ENCODE results near the gene SNX5. TPM values are rescaled to one million over a fixed set of nuclear protein-coding genes. Genes with fewer than 3 reads are reported as not detected.

The SNX5 gene
- total and polyA plus RNA-seq, 2 of the 13 experiments (the other 11 are each of a cell fraction or from before 2014, with no cell fraction given) = 664 to 1,040 TPM

DNA sequence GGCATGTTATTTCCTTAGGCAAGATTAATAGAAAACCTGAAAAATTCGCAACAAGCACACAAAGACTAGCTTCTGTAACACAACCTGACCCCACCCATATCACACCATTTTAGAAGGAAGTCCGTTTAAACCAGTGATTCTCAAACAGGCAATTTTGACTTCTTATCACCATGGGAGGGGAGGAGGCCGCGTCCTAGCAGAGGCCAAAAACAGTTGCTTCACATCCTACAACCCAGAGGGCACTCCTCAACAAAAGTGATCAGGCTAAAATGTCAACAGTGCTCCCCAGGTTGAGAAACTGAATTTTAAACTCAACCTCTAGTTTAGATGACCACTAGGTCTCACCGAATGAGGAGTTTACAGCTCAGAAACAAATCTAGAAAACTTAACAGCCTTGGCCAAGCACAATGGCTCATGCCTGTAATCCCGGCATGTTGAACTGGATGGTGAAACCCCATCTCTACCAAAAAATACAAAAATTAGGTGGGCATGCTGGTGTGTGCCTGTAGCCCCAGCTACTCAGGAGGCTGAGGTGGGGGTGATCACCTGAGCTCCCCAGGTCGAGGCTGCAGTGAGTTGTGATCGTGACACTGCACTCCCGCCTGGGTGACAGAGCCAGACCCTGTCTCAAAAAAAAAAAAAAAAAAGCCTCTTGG, 3.4 kb downstream of the SNX5 start (continued):
- TF ChIP-seq, protein P1, sequence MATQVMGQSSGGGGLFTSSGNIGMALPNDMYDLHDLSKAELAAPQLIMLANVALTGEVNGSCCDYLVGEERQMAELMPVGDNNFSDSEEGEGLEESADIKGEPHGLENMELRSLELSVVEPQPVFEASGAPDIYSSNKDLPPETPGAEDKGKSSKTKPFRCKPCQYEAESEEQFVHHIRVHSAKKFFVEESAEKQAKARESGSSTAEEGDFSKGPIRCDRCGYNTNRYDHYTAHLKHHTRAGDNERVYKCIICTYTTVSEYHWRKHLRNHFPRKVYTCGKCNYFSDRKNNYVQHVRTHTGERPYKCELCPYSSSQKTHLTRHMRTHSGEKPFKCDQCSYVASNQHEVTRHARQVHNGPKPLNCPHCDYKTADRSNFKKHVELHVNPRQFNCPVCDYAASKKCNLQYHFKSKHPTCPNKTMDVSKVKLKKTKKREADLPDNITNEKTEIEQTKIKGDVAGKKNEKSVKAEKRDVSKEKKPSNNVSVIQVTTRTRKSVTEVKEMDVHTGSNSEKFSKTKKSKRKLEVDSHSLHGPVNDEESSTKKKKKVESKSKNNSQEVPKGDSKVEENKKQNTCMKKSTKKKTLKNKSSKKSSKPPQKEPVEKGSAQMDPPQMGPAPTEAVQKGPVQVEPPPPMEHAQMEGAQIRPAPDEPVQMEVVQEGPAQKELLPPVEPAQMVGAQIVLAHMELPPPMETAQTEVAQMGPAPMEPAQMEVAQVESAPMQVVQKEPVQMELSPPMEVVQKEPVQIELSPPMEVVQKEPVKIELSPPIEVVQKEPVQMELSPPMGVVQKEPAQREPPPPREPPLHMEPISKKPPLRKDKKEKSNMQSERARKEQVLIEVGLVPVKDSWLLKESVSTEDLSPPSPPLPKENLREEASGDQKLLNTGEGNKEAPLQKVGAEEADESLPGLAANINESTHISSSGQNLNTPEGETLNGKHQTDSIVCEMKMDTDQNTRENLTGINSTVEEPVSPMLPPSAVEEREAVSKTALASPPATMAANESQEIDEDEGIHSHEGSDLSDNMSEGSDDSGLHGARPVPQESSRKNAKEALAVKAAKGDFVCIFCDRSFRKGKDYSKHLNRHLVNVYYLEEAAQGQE (IDR thresholded peaks at IDR 0.05; ENCODE audit: borderline replicate concordance in 1 of 2, low read depth in 1 of 2, low read length in 2 of 2) = no peak
- no peak for TF ChIP-seq MZF1 (CRISPR knock-in tag; IDR thresholded peaks at IDR 0.05; ENCODE audit: borderline replicate concordance)
- TF ChIP-seq SRF (IDR thresholded peaks at IDR 0.05; ENCODE audit: low read depth, low read length) = no peak
- no peak for TF ChIP-seq NFIC (IDR thresholded peaks at IDR 0.05; ENCODE audit: low read length)
- TF ChIP-seq TEF (CRISPR knock-in tag; IDR thresholded peaks at IDR 0.05) = 0 out of 2 replicates have a peak, but pooled peaks have one; percentile 43
- no peak for TF ChIP-seq PRDM4 (CRISPR knock-in tag; IDR thresholded peaks at IDR 0.05; ENCODE audit: borderline replicate concordance)
- TF ChIP-seq IRF2 (CRISPR knock-in tag; IDR thresholded peaks at IDR 0.05) = peak; percentile 27
- no peak for TF ChIP-seq FOXA1 (IDR thresholded peaks at IDR 0.05)
- peak; percentile 40; the same call in 1 of the 2 replicates for TF ChIP-seq FOXA1 (CRISPR knock-in tag; IDR thresholded peaks at IDR 0.05)
- peak; percentile 39; the same call in 1 of the 2 replicates for TF ChIP-seq PATZ1 (CRISPR knock-in tag; IDR thresholded peaks at IDR 0.05)
- TF ChIP-seq FLYWCH1 (CRISPR knock-in tag; IDR thresholded peaks at IDR 0.05) = no peak
- TF ChIP-seq, protein P2, sequence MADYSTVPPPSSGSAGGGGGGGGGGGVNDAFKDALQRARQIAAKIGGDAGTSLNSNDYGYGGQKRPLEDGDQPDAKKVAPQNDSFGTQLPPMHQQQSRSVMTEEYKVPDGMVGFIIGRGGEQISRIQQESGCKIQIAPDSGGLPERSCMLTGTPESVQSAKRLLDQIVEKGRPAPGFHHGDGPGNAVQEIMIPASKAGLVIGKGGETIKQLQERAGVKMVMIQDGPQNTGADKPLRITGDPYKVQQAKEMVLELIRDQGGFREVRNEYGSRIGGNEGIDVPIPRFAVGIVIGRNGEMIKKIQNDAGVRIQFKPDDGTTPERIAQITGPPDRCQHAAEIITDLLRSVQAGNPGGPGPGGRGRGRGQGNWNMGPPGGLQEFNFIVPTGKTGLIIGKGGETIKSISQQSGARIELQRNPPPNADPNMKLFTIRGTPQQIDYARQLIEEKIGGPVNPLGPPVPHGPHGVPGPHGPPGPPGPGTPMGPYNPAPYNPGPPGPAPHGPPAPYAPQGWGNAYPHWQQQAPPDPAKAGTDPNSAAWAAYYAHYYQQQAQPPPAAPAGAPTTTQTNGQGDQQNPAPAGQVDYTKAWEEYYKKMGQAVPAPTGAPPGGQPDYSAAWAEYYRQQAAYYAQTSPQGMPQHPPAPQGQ (CRISPR knock-in tag; IDR thresholded peaks at IDR 0.05; ENCODE audit: borderline replicate concordance) = no peak
- TF ChIP-seq GZF1 (CRISPR knock-in tag; IDR thresholded peaks at IDR 0.05) = no peak
- no peak; the same call in 1 of the 2 replicates for TF ChIP-seq PAF1 (CRISPR knock-in tag; IDR thresholded peaks at IDR 0.05)
- no peak for TF ChIP-seq THRA (CRISPR knock-in tag; IDR thresholded peaks at IDR 0.05; ENCODE audit: borderline replicate concordance)
- TF ChIP-seq SIX4 (CRISPR knock-in tag; IDR thresholded peaks at IDR 0.05) = no peak
